Activated CD4-positive, CD25-positive, alpha-beta regulatory T cell treated with anti-CD3 and anti-CD28 coated beads, Interleukin-2, amount 50 U/mL, for 24 hours (primary cell): ENCODE data around the gene TARBP1.
"Not testable (repeated sequence)": the region's sequence is repeated elsewhere in the genome, so short reads cannot be mapped to it uniquely, and the experiment has no call there.

Experiments
- ATAC-seq, 2 donors: fragments of 150-1000 bp; cut with Tn5 transposase; one replicate each; pipeline ENCODE4 v1.10.0; 2021; ENCODE audit warnings: mild to moderate bottlenecking in 1 of 2, moderate library complexity in 1 of 2

Gene TARBP1

GRCh38 chr1:234478481-234479309 lies at the start of gene TARBP1:
Gene TARBP1, minus strand, starts transcription at chr1:234479179. Its CDS starts 76 bp downstream, at chr1:234479103.
- ATAC-seq = peak; percentile 72

- ATAC-seq = no peak
Observed at GRCh38 chr1:234528074-234528865, 49.3 kb upstream of the TARBP1 start.

GRCh38 chr1:234527346-234527745 lies 48.4 kb upstream of the TARBP1 start:
- ATAC-seq = no peak

GRCh38 chr1:234526922-234527321 lies 47.9 kb upstream of the TARBP1 start:
- no peak for ATAC-seq

- ATAC-seq = no peak
Observed at GRCh38 chr1:234525099-234525799, 46.3 kb upstream of the TARBP1 start.

GRCh38 chr1:234521836-234522235 lies 42.9 kb upstream of the TARBP1 start:
- ATAC-seq = no peak

GRCh38 chr1:234520908-234521817 lies 42.2 kb upstream of the TARBP1 start:
- ATAC-seq = no peak

GRCh38 chr1:234519506-234519905 lies 40.5 kb upstream of the TARBP1 start:
- ATAC-seq = no peak

GRCh38 chr1:234518876-234519275 lies 39.9 kb upstream of the TARBP1 start:
- ATAC-seq = no peak

GRCh38 chr1:234518086-234518485 lies 39.1 kb upstream of the TARBP1 start:
- ATAC-seq = not testable (repeated sequence)

GRCh38 chr1:234517110-234517802 lies 38.3 kb upstream of the TARBP1 start:
- peak in 1 of 2 donors; percentile 21 for ATAC-seq

GRCh38 chr1:234515821-234516241 lies 36.9 kb upstream of the TARBP1 start:
- ATAC-seq = no peak

- no peak for ATAC-seq
Observed at GRCh38 chr1:234515411-234515810, 36.4 kb upstream of the TARBP1 start.

GRCh38 chr1:234512451-234512861 lies 33.5 kb upstream of the TARBP1 start:
- no peak for ATAC-seq

GRCh38 chr1:234509457-234510328 lies 30.7 kb upstream of the TARBP1 start:
- ATAC-seq = no peak

- ATAC-seq = no peak
Observed at GRCh38 chr1:234507626-234508387, 28.8 kb upstream of the TARBP1 start.

- ATAC-seq = no peak
Observed at GRCh38 chr1:234507089-234507488, 28.1 kb upstream of the TARBP1 start.

- no peak for ATAC-seq
Observed at GRCh38 chr1:234505769-234506102, 26.8 kb upstream of the TARBP1 start.

GRCh38 chr1:234504969-234505768 lies 26.2 kb upstream of the TARBP1 start:
- ATAC-seq = no peak
